PC-9 (cell line): ENCODE measurements around the gene SLC9C1.

Experiments
- CTCF ChIP-seq: fragments of 200-600 bp; sonication (generic); conservative IDR thresholded peaks from 2 replicates; pipeline ENCODE4 v1.6.1; 2017; ENCODE audit warnings: mixed run types, antibody characterized with exemption, mild to moderate bottlenecking, moderate library complexity
- EZH2 ChIP-seq: fragments of 200-600 bp; sonication (generic); IDR thresholded peaks from 2 replicates; pipeline ENCODE4 v1.8.0; 2017; ENCODE audit warnings: antibody characterized with exemption, low read depth

DNA sequence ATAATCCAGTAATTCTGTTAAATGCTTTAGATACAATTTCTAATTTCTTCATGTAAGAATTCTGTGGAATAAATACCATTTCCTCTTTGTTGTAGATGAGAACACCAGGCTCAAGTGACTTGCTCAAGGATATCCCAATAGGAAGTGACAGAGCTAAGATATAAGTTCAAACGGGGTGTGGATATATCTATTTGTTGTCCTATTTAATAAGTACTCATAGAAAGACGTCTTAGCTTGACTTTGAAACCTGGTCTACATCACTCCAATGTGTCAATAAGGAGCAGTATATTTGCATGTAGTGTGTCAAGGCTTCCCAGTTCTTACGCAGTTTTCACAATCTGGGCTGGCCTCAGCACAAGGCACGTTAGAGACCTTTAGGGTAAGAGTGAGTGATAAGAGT lies 156.2 kb downstream of the SLC9C1 start:
- TF ChIP-seq CTCF (no peak), EZH2 (no peak)
